NB4 (cell line): ENCODE results near the gene H1-8.
"Not testable (repeated sequence)": the region's sequence is repeated elsewhere in the genome, so short reads cannot be mapped to it uniquely, and the experiment has no call there.

Experiments used
- CTCF ChIP-seq: IDR thresholded peaks from one replicate; pipeline ENCODE4 v1.5.1; 2012; ENCODE audit warnings: low read depth, low read length
- POLR2A ChIP-seq: IDR thresholded peaks from 2 replicates; pipeline ENCODE4 v1.6.1; 2011; ENCODE audit warnings: mild to moderate bottlenecking; ENCODE audit not compliant: insufficient read length; ENCODE audit errors: extremely low read depth

GRCh38 chr3:129515108-129515820 lies 27.7 kb upstream of the H1-8 start:
- TF ChIP-seq CTCF, POLR2A: not testable (repeated sequence)
